ENCODE data around the gene SAMD4A.

GRCh38 chr14:54629183-54629582 is 62.3 kb downstream of the SAMD4A start:
- TF ChIP-seq CTCF (IDR thresholded peaks at IDR 0.05) = no peak
- no peak for TF ChIP-seq POLR2A (IDR thresholded peaks at IDR 0.05)

Measured in esophagus squamous epithelium (tissue), 4 donors.